GM12875 (cell line): Measurements from ENCODE around the gene POC1B.

Source experiments
- H3K4me3 ChIP-seq: one replicate; pipeline ENCODE4 v1.5.1; 2011; ENCODE audit warnings: low read depth, low read length, control low read depth
- TF ChIP-seq, protein P1 (sequence below): IDR thresholded peaks from 2 replicates; pipeline ENCODE4 v1.5.1; 2011; ENCODE audit warnings: low read depth, mild to moderate bottlenecking, control low read depth, inconsistent platforms, low read length, moderate library complexity, borderline replicate concordance; ENCODE audit not compliant: insufficient read depth

POC1B gene

GRCh38 chr12:89525824-89526770 is at the start of gene POC1B:
Gene POC1B, minus strand, starts transcription at chr12:89526047. Its CDS starts 152 bp downstream, at chr12:89525895.
- H3K4me3 ChIP-seq, result peak within 1 kb of the TSS; percentile 98
- TF ChIP-seq, protein P1, sequence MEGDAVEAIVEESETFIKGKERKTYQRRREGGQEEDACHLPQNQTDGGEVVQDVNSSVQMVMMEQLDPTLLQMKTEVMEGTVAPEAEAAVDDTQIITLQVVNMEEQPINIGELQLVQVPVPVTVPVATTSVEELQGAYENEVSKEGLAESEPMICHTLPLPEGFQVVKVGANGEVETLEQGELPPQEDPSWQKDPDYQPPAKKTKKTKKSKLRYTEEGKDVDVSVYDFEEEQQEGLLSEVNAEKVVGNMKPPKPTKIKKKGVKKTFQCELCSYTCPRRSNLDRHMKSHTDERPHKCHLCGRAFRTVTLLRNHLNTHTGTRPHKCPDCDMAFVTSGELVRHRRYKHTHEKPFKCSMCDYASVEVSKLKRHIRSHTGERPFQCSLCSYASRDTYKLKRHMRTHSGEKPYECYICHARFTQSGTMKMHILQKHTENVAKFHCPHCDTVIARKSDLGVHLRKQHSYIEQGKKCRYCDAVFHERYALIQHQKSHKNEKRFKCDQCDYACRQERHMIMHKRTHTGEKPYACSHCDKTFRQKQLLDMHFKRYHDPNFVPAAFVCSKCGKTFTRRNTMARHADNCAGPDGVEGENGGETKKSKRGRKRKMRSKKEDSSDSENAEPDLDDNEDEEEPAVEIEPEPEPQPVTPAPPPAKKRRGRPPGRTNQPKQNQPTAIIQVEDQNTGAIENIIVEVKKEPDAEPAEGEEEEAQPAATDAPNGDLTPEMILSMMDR, result no peak

DNA sequence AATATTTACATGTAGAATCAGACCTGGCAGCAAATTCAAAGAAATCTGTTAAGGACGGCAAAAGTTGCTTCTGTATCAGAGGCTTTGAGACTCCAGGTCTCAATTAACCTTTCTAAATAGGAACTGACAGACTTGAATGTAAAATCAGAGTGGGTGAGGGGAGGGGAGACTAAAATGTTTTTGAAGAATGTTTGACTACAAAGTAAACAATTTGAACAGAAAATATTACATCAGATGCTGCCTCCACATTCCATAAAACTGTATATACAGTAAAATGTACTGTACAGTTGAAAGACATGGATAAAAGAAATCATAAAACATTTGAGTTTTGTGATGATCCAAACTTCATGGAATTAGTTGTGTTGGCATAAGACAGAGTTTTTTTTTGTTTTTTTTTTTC is 49.5 kb upstream of the POC1B start:
- TF ChIP-seq, protein P1, result no peak
- no peak overlapping the region for H3K4me3 ChIP-seq

DNA sequence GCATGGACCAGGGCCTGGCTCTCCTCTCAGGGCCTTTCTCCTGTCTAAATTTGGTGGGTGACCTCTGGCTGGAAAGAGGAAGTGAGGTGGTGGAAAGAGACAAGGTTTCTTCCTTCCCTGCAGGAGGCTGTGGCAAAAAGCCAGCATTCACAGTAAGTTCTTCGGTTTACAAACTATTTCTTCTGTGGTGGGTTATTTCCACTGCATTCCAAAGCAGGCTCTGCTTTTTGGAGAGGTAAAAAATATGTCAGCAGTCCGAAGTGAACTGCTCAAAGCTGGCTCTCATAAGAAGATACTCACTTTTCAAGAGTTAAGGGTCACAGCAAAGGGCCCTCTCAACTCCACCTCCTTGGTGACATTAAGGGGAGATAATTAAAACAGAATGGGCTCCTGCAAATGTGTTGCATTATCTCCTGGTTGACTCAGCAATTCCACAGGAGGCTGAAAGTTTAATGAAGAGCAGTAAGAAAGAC is 48.9 kb upstream of the POC1B start:
- TF ChIP-seq, protein P1, result no peak
- no peak overlapping the region for H3K4me3 ChIP-seq

- TF ChIP-seq, protein P1, result no peak
- no peak overlapping the region for H3K4me3 ChIP-seq
These were observed 47.4 kb upstream of the POC1B start for GRCh38 chr12:89573051-89573810.

- TF ChIP-seq, protein P1, result no peak
- H3K4me3 ChIP-seq, result no peak overlapping the region
These were observed 45.8 kb upstream of the POC1B start for GRCh38 chr12:89571491-89572195.

- H3K4me3 ChIP-seq, result no peak overlapping the region
- TF ChIP-seq, protein P1, result no peak
These were observed 42.6 kb upstream of the POC1B start for GRCh38 chr12:89568484-89568883.
